Mucosa of descending colon (tissue), 3 donors: ENCODE data around the gene SLIT1. TPM values are rescaled to one million over a fixed set of nuclear protein-coding genes. Genes with fewer than 3 reads are reported as not detected.
A peak's percentile ranks its signal among the peaks of the same experiment; 100 is the strongest.
"Not testable (repeated sequence)": the region's sequence is repeated elsewhere in the genome, so short reads cannot be mapped to it uniquely, and the experiment has no call there.

Source experiments
- ATAC-seq: fragments of 200-7000 bp; cut with Tn5 transposase; one replicate; pipeline ENCODE4 v1.9.1; 2020; ENCODE audit warnings: mild to moderate bottlenecking, moderate library complexity
- DNase-seq, 3 donors: peaks; one replicate each; pipeline ENCODE4 v3.0.0-alpha.2; 2020
- H3K36me3 ChIP-seq: fragments of 200-600 bp; one replicate; pipeline ENCODE4 v1.8.0; 2021; ENCODE audit warnings: low read depth, mild to moderate bottlenecking
- H3K4me1 ChIP-seq: fragments of 200-600 bp; one replicate; pipeline ENCODE4 v1.8.0; 2021; ENCODE audit warnings: low read depth, mild to moderate bottlenecking
- H3K4me3 ChIP-seq: fragments of 200-600 bp; one replicate; pipeline ENCODE4 v1.8.0; 2021; ENCODE audit warnings: mild to moderate bottlenecking
- H3K9me3 ChIP-seq: fragments of 200-600 bp; one replicate; pipeline ENCODE4 v1.8.0; 2021; ENCODE audit warnings: mild to moderate bottlenecking
- CTCF ChIP-seq: fragments of 200-600 bp; IDR thresholded peaks from one replicate; pipeline ENCODE4 v1.8.0; 2022; ENCODE audit warnings: antibody characterized with exemption, mild to moderate bottlenecking
- intact Hi-C, 2 donors: fragments of 100-400 bp; cut with DNase I in 1 of 2; cut with micrococcal nuclease in 1 of 2; formaldehyde crosslinking; loops; one replicate each; pipeline versions ENCODE4 v1.11.0 to v1.11.1; 2022; cut with DNase I, micrococcal nuclease
- total RNA-seq, 3 donors: library from RNA; stranded (reverse); fragmentation: NEBNext Ultra II Directional in 2 of 3; extraction: Animal tissue kit (Norgen Biotek cat#: 25700) in 2 of 3; gene quantifications; one replicate each; pipeline versions ENCODE4 v1.2.1 to v1.2.4, GENCODE V29; 2021 to 2023
- donor health status: DM: no; HTN: no; CAD: no; lungs with moderate emphysema.
- donor health status: DM: no; HTN: no; CAD: no.
- donor health status: DM: no; HTN: yes; CAD: no.

The SLIT1 gene
- total RNA-seq, 3 donors from 2014 or later = 0.17 to 1.1 (median 0.24) TPM

GRCh38 chr10:97038688-97039087 lies 147.1 kb downstream of the SLIT1 start:
- intact Hi-C loops = no loop called here
- no peak overlapping the region for H3K4me3 ChIP-seq

GRCh38 chr10:97037365-97038361 lies 148.1 kb downstream of the SLIT1 start:
- DNase-seq = peak in 2 of 3 donors; percentile 78 to 87
- peak; percentile 68 for TF ChIP-seq CTCF
- Histone ChIP-seq H3K9me3 (no peaks in the 10 kb centered on the region), H3K36me3 (no peaks in the 10 kb centered on the region), H3K4me1 (peaks cover 5% of the 10 kb centered on the region), H3K4me3 (no peak overlapping the region)
- ATAC-seq = peak; percentile 92
- intact Hi-C loops = no loop called here

More at GRCh38 chr10:97038688-97039087, 147.1 kb downstream of the SLIT1 start:
- Histone ChIP-seq H3K9me3 (no peaks in the 10 kb centered on the region), H3K4me1 (peaks cover 5% of the 10 kb centered on the region), H3K36me3 (no peaks in the 10 kb centered on the region)
- TF ChIP-seq CTCF = no peak
- ATAC-seq = no peak
- no peak for DNase-seq

GRCh38 chr10:97034958-97035769 lies 150.6 kb downstream of the SLIT1 start:
- Histone ChIP-seq H3K4me1 (peaks cover 5% of the 10 kb centered on the region), H3K9me3 (no peaks in the 10 kb centered on the region), H3K4me3 (no peak overlapping the region), H3K36me3 (no peaks in the 10 kb centered on the region)
- no peak for TF ChIP-seq CTCF
- ATAC-seq = no peak
- DNase-seq = no peak
- intact Hi-C loops = no loop called here

- intact Hi-C loops = no loop called here
- Histone ChIP-seq H3K4me3 (no peak overlapping the region), H3K9me3 (no peaks in the 10 kb centered on the region), H3K36me3 (no peaks in the 10 kb centered on the region), H3K4me1 (peaks cover 5% of the 10 kb centered on the region)
- ATAC-seq (no peak), DNase-seq (no peak)
- TF ChIP-seq CTCF = no peak
These were observed 151.5 kb downstream of the SLIT1 start for GRCh38 chr10:97034301-97034700.

- H3K9me3 ChIP-seq, intact Hi-C loops, H3K4me1 ChIP-seq, ATAC-seq, DNase-seq, H3K4me3 ChIP-seq, H3K36me3 ChIP-seq: not testable (repeated sequence)
These were observed 151.9 kb downstream of the SLIT1 start for GRCh38 chr10:97033841-97034240.

GRCh38 chr10:97032624-97033023 lies 153.1 kb downstream of the SLIT1 start:
- DNase-seq (no peak), ATAC-seq (no peak)
- no peak for TF ChIP-seq CTCF
- Histone ChIP-seq H3K4me3 (no peak overlapping the region), H3K9me3 (no peaks in the 10 kb centered on the region), H3K36me3 (no peaks in the 10 kb centered on the region), H3K4me1 (no peaks in the 10 kb centered on the region)
- intact Hi-C loops = no loop called here
